HG02588 (cell line): ENCODE data around the gene COL23A1.
"Not testable (repeated sequence)": the region's sequence is repeated elsewhere in the genome, so short reads cannot be mapped to it uniquely, and the experiment has no call there.

ENCODE experiments used
- ATAC-seq: cut with Tn5 transposase; IDR thresholded peaks from one replicate; pipeline ENCODE4 v1.9.1; 2021; ENCODE audit warnings: mild to moderate bottlenecking, moderate library complexity; ENCODE audit not compliant: unreplicated experiment

COL23A1 gene

DNA sequence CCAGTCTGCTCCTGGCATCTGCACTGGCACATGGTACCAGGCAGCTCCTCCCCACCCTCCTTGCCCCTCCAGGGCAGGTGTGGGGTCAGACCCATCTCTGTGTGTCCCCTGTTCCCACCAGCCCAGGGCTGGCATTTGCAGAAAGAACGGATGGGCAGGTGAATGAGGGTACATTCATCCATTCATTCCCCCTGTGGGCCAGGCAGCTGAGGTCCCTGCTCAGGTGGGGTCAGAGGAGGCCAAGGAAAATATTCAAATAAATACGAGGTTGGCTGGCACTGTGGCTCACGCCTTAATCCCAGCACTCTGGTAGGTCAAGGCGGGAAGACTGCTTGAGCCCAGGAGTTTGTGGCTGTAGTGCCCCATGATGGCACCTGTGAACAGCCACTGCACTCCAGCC, 332.5 kb downstream of the COL23A1 start:
- no peak for ATAC-seq

DNA sequence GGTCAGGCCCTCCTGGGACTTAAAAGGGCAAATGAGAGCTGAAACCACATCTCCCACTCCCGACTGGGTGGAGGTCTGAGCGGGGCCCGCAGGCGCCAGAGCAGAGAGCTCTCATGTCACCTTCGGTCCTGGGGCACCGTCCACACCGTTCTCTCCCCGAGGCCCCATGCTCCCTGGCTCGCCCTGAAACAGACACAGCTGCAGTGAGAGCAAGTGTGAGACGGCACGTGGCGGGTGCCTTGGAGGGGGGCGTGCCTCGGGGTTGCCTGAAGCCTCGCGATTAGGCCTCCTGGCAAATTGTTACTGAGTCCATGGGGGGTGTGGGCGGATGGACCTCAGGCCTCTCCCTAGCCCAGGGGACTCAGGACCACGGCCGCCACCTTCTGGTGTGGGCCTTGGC, 333.4 kb downstream of the COL23A1 start:
- ATAC-seq: no peak

DNA sequence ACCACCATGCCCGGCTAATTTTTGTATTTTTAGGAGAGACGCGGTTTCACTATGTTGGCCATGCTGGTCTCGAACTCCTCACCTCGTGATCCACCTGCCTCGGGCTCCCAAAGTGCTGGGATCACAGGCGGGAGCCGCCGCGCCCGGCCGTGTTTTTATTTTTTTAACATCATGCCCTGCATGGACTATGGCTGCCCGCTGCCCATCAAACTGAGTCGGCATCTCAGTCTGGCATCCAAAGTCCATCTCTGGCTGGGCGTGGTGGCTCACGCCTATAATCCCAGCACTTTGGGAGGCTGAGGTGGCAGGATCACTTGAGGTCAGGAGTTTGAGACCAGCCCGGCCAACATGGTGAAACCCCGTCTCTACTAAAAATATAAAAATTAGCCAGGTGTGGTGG, 336.6 kb downstream of the COL23A1 start:
- not testable (repeated sequence) for ATAC-seq

DNA sequence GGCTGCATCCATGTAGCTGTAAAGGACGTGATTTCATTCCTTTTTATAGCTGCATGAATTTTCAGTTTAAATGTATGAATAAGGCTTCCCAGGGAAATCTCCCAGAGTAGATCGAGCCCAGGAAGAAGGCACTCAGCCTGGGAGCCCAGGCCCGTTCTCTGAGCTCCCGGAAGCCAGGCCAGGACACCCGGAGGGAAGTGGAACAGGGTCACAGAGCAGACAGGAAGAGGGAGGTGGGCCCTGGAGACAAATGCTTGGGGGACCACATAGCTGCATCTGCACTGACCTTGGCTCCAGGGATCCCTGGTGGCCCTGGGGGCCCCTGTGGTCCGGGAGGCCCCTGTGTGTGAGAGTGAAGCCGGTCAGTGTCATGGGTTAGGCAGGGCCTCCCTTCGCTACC, 337.9 kb downstream of the COL23A1 start:
- no peak for ATAC-seq

DNA sequence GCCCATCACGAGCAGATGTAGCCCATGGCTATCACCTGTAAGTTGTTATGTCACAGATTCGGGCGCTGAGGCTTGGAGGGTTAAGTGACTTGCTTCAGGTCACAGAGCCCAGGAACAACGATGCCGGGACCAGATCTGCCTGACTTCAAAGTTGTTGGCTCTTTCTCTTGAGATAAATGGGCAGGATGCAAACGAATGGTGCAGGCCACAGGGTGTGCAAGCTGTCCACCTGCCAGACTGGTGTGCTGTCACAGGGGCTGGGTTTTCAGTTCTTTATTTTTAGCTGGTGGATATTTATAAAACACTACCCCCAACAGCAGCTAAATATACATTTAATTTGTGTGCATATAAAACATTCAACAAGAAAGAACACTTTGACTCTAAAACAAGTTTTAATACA, 339.9 kb downstream of the COL23A1 start:
- no peak for ATAC-seq

DNA sequence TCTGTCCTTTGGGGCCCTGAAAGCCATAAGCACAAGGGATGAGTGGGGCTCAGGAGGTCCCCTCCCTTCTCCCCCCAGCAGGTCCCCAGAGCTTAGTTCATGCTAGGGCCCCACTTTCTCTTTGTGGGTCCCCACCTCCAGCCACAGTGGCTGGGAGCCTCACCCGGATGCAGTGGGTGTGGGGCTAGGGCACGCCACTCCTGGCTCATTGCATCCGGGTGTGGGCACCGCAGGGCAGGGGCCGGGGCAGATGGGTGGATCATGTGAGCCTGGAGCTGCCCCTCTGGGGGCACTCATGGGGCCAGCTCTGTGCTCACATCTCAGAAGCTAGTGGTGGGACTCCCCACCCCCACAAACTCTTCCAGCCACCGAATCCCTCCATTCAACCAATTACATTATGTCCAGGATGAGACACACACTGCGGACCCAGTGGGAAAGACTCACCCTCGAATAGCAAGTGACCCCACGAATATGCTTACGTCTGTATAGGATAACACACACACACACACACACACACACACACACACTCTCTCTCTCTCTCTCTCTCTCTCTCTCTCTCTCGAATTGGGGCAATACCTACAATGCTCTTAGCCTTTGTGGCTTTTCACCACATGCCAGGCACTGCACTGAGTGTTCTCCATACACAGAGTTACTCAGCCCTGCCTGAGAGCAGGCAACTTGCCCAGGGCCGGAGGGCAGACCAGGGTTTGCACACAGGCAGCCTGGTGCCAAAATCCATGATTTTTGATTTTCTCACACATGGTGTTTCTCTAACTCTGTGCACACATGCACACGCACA, 340.8 kb downstream of the COL23A1 start:
- ATAC-seq: no peak

DNA sequence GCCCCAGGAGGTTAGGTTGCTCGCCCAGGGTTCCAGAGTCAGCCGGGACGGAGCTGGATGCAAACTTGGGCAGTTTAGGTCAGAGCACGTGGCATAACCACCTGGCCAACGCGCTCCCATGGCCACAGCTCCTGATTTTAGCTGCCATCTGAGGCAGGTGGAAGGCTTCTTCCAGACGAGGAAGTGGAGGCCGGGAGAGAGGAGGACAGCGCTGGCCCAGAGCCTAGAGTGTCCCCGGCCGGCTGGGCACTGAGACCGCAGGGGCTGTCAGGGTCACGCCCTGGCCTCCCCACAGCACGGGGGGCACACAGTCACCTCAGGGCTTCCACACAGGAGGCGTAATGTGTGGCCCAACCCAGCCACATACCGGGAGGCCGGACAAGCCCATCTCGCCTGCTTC, 341.4 kb downstream of the COL23A1 start:
- ATAC-seq: no peak

DNA sequence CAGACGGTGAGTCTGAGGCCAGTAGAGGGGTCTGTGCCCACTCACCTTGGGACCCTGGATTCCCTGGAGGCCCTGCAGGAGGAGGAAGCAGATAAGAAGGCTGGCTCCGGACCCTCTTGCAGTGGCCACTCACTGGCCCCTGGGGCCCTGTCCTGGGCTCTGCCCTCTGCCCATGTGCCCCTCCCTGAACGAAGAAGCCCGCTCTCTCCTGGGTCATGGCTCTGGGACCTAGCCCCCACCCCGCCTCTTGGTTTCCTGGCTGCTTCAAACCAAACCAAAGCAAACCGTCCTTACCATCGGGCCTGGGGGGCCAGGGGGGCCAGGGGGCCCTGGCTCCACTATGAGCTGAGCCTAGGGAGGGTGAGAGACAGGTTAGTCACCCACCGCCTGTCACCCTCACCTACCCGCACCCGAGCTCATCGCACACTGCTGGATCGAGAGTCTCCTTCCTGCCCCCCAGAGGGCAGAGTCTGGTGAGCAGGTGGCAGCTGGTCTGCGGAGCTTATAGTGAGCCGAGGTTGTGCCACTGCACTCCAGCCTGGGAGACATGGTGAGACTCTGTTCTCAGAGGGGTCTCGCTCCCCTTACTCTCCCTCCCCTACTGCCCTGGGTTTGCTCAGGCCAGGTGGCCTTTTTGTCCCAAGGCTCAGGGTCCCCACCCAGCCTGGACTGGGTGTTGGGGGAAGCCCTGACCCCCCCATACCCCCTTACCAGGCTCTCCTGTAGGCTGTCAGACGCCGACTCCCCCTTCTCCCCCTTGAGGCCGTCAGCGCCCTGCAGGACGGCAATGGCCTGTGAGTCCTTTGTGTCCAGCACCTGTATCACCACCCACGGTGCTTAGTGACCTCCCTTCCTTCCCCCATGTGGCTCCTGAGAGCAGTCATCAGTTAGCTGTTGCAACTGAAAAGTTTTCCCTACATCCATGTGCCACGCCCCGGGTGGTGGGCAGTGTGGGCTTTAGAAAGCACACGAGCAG, 342.4 kb downstream of the COL23A1 start:
- ATAC-seq: no peak

DNA sequence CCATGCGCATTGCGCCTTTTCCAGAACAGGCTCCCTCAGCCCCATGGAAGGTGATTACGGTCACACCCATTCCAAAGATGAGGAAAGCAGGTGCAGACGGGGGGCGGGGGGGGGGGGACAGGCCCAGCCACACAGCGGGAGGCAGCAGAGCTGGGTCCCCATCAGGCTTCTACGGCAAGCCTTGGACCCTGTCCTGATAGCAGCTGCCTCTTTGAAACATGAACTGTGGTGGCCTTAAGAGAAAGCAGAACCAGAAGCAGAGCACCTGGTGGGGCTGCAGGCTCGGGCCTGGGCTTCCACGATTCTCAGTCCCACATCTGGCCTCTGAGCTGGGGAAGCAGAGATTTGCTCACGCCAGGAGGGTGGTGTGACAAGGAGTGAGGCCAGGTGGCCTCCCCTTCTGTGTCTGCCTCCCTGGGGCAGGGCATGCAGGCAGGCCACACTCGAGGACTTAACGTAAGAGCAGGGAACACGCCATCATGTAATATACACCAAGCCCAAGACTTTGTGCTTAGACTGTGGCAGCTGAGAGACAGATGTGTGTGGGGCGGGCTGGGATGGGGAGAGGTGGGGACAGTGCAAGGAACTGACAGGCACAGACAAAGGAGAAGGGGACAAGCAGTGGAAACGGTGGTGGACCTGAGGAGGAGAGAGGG, 343.4 kb downstream of the COL23A1 start:
- ATAC-seq: no peak

DNA sequence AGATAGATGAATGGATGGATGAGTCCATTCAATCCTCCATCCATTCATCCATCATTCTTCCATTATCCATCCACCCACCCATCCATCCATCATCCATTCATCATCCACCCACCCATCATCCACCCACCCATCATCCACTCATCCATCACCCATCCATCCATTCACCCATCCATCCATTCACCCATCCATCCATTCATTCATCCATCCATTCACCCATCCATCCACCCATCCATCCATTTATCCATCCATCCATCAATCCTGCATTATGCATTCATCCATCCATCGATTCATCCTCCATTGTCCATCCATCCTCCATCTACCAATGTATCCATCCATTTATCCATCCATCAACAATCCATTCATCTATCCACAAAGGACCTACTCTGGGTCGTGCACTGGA, 344.8 kb downstream of the COL23A1 start:
- ATAC-seq: no peak

DNA sequence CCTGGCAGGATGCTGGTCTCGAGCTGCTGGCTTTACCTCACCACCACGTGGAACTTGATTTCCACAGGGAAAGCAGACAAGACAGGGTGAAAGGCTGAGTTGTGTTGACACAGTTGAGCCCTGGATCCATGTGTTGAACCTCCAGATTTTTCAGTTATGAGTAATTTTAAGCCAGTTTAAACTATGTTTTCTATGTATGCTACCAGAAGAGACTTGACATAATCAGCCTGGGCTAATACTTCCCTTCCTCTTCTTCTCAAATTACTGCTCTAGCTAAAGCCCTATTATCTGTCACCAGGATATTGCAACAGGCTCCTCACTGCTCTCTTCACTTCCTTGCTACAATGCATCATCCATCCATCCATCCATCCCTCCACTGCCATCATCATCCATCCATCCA, 345.6 kb downstream of the COL23A1 start:
- ATAC-seq: no peak

DNA sequence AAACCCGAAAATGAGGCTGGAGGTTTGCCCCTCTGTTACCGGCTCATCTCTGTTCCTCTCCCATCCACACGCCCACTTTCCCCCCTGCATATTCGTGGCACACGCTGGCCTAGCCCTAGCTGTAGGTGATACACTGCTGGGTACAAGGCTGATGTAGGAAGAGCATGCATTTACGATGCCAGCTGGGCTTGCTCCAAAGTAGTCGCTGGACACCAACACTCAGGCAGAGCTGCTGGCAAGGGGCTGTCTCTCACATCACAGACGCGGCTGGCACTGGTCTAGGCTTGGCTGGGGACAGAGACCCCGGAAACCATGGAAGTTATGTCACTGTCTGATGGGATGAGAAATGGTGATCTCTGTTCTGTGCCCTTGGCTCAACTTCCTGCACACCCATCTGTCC, 347.8 kb downstream of the COL23A1 start:
- ATAC-seq: no peak

DNA sequence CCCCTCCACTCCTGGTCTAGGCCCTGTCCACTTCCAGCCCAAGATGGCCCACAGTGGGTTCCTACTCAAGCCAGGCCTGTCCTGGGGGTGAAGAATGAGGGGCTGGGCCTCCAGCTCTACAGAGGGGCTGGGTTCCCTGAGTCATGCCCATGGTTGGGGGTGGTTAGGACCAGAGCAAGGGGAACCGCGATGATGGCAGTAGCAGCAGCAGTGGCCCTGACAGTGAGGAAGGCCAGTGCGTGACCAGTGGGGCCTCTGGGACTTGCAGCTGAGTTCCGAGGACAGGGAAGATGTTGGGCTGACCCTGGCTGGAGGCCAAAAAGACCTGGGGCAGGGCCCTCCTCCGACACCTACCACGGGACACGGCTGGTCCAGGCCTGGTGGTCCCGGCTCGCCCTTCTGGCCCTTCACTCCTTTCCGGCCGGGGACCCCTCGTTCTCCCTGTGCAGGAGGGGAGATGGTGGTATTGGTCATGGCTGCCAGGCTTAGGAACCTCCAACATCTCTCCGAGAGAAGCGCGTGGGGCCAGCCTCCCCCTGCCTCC, 348.4 kb downstream of the COL23A1 start:
- no peak for ATAC-seq

DNA sequence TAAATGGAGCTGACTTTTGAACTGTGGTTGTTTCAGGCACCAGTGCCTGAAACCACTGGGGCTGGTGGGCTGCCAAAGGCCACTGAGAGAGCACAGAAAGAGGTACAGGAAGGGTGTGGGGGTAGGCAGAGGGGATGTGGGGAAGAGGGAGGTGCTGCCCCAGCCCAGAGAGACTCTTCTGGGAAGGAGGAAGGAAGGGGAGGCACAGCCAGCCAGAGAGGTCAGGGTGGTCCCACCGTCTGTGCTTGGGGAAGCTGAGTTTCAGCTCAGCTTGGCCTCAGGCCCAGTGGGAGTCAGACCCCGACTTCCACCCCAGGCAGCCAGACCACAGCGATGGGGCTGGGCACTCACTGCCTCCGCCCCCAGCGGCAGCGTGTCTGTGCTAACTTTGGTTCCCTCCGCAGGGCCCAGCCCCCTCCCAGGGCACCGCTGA, 348.9 kb downstream of the COL23A1 start:
- ATAC-seq: no peak

DNA sequence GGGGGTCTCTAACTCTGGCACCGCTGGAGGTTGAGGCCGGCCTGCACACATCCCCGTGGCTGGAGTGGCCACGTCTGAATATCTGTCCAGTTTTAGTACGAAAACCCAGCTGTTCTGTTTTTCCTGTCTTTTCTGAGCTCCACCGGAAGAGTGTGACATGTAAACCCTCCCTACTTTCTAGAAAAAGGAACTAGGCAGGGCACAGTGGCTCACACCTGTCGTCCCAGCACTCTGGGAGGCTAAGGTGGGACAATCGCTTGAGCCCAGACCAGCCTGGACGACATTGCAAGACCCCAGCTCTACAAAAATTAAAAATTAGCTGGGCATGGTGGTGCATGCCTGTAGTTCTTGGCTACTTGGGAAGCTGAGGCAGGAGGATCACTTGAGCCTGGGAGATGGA, 349.4 kb downstream of the COL23A1 start:
- ATAC-seq: no peak

DNA sequence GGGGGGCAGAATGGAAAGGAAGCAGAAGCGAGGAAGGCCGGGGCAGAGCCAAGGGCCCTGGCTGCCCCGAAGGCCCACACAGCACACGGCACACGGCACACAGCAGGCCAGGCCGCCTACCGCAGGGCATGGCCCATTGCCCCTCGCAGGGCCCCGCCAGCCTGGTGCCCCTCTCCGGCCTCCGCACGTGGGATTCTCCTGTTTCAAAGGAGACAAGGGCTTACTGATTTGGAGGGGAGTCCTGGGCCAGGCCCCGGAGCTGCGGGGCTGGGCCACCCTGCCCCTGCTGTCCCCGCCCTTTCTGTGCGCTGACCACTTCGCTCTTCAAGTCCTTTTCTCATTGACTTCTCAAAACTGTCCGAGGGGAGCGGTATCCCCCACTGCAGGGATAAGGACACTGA, 349.9 kb downstream of the COL23A1 start:
- no peak for ATAC-seq

DNA sequence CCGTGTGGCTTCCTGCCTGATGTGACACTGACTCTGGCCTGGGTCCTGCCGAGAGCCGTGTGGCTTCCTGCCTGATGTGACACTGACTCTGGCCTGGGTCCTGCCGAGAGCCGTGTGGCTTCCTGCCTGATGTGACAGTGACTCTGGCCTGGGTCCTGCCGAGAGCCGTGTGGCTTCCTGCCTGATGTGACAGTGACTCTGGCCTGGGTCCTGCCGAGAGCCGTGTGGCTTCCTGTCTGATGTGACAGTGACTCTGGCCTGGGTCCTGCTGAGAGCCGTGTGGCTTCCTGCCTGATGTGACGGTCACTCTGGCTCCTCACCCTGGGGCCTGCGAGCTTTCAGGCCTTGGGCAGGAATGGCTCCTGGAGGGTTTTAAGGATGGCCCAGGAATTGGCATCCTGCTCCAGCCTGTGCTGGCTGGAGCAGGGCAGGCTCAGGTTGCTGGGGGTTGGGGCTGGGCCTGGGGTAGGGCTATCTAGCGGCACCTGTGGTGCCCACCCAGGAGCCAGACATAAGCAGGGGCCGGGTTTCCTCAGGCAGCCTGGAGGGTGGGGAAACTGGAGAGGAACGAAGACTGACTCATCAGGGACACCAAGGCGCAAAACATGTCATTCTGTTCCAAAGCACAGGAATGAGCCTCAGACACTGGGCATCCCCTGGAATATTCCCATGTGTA, 350.4 kb downstream of the COL23A1 start:
- not testable (repeated sequence) for ATAC-seq

DNA sequence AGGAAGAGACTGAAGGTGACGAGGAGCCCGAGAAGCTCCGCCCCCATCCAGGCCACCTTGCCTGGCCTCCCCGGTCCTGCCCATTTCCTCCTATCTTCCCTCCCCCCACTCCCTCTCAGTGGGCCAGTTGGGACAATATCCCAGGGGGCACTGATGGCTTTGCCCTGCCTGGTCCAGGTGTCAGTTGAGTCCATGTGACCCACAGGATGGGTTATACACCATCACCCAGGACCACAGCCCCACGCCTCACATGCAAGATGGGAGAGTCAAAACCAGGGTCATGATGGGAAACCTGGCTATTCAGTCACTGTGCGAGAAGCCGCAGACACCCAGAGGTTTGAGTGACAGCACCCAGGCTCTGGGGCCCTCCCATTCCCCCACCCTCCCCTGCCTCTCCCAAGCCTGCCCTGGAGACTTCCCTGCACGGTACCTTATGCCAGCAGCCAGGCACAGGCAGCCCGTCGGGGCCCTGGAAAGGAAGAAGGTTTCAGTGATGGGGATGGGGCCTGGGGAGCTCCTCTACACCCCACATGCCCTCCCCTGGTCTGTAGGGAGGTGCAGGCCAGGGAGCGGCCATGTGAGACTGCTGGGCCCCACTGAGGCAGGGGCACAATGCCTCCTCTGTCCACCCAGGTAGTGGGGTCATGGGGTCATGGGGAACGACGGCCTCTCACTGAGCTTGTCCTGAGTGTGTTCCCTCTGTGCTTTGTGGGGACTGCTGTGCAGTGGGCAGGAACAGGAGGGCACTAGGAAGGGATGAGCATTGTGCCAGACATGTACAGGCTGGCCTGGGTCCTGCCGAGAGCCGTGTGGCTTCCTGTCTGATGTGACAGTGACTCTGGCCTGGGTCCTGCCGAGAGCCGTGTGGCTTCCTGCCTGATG, 351.2 kb downstream of the COL23A1 start:
- no peak for ATAC-seq

DNA sequence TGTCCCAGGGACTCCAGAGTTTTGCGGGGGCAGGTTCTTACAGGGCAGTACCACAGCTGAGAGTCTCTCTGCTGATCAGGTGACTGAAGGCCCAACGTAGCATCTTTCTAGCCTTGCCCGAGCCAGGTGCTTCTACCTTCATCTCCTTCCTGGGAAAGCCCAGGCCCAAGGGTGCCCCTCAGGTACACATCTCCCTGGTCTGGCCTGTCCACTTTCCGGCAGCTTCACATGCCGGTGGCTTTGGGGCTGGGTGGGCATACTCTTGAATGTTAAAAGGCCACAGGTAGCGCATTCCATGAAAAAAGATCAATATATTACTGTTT, 351.9 kb downstream of the COL23A1 start:
- ATAC-seq: no peak
